NCI-H82 (cell line): ENCODE measurements around the gene TMEM151B.
A peak's percentile ranks its signal among the peaks of the same experiment; 100 is the strongest.
"Not testable (repeated sequence)": the region's sequence is repeated elsewhere in the genome, so short reads cannot be mapped to it uniquely, and the experiment has no call there.

ENCODE experiments used
- DNase-seq: peaks from one replicate; lab custom pipeline; 2025; lab: John Stamatoyannopoulos, UW

The TMEM151B gene

DNA sequence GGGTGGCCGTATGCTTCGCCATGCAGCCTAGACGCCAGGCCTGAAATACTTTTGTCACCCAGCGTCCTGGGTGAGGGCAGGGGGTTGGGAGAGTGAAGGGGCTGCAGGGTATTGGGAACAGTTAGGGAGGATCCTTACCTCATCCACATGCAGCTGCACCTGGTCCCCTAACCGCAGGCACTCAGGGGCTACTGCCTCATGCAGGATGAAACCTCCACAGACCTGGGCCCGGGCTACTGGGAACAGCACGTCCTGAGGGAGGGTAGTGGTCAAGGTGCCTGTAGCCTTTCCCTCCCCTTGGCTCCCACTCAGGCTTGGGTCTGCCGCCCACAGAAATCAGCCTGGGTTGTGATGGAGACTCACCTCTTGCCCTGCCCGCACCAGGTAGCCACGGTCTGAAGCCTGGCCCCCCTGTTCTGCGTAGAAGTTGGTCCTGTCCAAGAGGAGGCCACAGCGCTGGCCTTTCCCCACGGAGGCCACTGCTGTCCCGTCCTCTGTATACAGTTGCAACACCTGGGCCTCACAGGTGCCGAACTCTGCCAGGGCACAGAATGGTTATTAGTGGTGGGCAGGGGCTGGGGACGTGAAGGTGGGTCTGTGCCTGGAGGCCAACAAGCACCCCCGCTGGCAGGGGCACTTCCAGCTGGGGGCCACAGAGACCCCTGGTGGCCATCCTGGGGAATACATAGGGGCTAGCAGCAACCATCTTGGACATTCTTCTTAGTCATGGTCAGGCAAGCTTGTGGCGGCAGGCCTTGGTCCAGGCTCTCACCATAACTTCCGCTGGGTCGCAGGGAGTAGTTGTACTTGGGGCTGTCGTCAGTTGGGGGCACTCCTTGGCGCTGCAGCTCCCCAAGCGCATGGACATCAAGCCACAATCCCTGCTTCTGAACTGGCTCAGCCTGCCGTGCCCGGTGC lies 34.3 kb downstream of the TMEM151B start:
- DNase-seq = peak; percentile 71

DNA sequence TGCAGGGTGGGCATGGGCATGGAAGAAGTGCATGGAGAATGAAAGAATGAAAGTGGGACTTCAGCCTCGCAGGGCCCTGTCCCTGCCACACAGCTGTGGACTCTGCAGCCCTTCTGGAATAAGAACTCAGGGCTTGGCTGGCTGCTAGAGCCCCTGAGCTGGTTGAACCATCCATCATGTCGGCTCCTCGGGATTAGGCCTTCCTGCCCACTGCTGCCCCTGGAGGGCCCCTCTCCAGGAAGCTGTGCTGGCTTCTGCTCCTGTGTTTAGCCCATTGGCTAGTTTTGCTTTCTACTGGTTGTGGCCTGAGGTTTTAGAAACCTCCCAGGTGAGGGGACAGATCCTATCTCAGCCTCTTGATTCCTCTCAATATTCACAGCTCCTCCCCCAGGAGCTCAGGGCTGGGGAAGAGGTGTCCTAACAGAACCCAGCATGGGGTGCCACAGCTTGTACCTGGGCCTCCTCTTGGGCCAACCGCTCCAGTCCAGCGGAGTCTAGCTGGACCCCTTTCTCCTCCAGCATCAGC lies 35.0 kb downstream of the TMEM151B start:
- peak; percentile 64 for DNase-seq

DNA sequence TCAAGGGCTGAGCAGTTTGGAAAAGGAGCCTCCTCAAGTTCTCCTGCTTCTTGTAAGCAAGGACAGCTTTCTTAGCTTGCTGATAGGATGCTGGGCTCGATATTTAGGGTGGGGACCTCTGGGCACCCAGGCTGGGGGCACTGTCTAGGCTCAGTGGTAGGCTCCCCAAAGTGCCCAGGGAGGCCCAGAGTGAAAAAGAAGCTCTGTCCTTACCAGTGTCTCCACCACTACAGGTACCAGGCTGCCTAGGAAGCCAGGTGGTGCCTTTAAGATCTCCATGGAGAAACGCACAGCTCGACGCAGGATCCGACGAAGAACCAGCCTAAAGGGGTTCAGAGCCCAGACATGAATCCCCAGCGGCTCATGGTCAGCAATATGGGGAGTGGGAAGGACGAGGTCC lies 36.5 kb downstream of the TMEM151B start:
- DNase-seq = no peak

DNA sequence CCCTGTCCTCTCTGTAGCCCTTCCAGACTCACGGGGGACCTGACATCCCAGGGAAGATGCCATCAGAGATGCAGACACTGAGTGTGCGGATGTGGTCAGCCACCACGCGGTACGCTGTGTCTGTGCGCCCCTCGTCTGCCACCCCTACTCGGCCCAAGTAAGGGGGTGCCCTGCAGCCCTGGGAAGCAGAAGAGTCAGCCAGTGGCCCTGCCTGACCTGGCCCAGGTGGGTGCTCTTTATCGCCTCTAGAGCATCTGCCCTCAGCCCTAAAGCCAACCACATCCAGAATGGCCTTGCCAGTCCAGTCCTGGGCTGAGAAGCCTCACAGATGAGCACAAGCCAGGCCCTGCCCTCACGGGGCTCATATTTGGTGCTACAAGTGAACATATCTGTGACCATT lies 37.0 kb downstream of the TMEM151B start:
- DNase-seq = no peak

DNA sequence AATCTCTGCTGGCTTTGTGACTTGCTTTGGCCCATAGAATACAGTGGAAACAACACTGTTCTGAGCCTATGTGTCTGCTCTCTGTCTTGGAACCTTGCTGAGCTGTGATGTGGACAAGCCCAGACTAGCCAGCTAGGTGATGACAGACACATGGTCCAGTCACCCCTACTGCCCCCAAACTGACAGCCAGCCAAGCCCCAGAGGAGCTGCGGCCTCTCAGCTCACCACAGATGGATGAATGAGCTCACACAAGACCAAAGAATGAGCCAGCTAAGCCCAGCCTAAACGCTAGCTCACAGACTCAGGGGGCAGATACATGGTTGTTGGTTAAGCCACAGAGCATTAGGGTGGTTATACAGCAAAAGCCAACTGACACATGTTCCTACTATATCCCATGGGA lies 38.8 kb downstream of the TMEM151B start:
- DNase-seq = no peak

DNA sequence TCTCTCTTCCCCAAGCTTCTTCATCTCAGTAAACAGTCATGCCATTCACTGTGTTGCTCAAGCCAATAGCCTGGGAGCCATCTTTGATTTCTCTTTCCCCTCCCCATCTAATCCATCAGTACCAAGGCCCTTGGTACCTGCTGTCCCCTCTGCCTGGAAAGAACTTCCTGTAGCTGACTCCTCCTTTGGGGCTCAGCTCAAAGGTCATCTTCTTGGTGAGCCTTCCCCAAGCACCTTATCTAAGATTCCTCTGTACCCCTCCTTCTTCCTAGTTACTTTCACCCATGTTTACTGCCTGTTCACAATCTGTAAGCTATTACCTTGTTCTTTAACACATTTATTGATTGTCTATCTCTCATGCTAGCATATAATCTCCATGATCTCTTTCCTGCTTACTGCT lies 39.4 kb downstream of the TMEM151B start:
- no peak for DNase-seq

DNA sequence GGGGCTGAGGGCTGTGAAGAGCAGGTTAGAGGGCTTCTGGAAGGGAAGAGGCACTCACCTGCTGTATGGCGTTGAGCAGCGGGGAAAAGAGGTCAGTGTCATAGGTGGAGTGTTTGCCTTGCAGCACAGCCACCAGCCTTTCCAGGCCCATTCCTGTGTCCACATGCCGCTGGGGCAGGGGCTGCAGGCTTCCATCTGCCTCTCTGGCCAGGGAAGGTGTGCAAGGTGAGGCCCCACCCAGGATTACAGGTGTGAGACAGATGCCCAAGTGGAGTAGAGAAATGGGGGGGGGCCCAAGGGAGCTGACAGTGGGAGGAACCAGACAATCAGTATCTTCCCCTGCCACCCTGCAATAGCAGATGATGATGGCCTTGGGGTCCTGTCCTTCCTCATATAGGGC lies 40.0 kb downstream of the TMEM151B start:
- DNase-seq = no peak

DNA sequence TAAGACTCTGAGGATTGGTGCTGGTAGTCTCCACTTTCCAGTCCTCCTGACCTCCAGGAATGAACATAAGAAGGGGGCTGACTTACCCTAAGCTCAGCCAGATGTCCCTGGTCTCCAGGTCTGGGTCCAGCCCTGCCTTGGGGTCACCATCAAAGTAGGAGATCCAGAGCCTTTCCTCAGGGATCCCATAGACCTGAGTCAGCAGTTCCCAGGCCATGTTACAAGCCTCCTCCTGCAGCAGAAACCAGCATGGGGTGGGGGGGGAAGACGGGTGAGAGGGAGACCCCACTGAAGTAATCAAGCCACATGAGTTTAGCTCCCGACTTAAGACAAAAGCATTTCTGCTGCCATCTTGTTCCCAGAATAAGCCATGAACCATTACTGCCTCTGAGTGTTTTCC lies 41.1 kb downstream of the TMEM151B start:
- no peak for DNase-seq

DNA sequence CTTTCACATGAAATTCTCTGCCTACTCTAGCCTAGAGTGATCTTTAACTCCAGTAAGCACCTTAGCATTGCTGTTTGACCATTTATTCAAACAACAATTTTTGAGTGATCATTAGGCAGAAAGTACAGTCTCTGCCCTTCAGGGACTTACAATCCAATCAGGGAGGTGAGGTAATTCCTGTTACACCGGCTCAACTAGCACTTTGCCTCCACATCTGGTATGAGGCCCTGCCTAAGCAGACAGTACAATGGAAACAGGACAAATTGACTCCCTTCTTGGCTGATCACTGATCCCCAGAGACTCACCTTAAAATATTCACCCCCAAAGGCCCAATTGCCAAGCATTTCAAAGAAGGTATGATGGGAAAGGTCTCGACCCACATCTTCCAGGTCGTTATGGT lies 41.5 kb downstream of the TMEM151B start:
- no peak for DNase-seq

DNA sequence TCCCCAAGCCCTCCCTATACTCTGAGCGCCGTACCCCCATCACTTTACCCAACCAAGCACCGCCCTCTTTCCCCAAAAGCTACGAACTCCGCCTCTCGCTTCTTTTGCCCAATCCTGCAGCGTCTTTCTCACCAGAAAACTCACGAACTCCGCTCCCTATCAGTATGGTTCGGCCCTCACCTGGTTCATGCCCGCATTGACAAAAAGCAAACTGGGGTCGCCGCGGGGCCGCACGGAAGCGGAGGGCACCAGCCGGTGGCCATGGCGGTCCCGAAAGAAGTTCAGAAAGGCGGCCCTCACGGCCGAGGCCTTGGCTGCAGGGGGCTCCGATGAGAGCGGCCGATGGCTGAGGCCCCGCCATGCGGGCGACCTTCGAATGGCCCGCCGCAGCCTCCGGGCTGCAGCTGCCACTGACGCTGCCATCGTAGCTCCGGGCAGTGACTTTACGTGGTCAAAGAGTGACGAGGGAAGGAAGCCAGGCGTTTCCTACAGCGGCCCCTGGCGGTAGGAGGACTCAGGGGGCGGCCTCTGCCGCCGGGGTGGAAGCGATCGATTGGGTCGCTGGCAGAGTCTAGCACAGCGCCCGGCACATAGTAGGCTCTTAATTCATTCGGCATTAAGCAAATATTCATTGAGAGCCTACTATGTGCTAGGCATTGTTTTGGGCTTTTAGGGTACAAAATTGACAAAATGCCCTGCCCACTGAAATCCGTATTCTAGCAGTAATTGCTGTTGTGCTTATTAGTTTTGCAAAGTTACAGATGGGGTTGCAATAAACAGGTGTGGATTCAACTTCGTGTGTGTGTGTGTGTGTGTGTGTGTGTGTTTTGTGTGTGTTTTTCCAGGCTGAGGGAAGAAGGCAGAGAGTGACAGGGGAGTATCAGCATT lies 42.9 kb downstream of the TMEM151B start, which contains the start of gene AARS2:
Gene AARS2, minus strand, starts transcription at position 447 of the 888 bp plus-strand sequence. Its CDS starts 24 bp downstream, at position 423.
- peak; percentile 95 for DNase-seq

DNA sequence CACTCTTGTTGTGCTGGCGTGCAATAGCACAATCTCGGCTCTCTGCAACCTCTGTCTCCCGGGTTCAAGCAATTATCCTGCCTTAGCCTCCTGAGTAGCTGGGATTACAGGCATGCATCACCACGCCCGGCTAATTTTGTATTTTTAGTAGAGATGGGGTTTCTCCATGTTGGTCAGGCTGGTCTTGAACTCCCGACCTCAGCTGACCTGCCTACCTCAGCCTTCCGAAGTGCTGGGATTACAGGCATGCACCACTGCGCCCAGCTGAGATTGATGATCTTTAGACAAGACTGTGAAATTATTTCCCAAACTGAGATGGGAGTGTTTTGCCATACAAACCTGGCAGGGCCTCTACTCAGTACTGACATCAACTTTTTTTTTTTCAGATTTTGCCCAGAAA lies 44.4 kb downstream of the TMEM151B start:
- DNase-seq = not testable (repeated sequence)

DNA sequence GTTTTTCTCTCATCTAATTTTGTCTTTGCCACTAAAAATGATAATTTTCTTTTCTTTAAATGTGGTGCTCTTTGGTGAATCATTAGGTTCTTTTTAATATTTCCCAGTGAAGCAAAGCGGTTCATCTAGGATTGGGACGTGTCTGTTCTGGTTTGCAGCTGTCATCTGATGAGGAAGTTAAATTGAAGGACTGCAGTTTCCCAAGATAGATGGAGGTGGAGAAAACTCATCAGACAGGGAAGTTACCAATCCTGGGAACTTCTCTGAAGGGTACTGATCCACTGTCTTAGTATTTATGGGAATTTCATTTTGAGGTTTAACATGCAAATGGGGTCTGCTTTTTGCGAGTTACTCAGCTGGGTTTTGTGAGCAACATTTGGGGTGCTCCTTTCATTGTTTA lies 45.3 kb downstream of the TMEM151B start:
- DNase-seq = no peak

DNA sequence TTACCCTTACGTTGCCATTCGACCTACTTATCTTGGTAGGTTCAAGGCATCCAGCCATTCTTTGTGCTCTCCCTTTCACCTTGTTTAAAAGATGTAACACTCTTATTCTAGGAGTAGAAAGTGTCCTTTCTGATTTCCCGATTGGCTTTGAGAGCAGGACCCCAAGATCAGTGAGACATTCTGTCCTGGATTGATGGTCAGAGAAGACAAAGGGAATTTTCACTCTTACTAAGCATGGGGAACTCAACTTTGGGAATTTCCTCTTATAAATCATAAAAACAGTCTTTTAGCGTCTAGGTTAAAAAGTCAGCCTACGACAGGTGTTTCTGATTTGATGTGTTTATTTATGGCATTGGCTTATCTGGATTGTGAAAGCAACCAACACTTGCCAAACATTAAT lies 45.7 kb downstream of the TMEM151B start:
- no peak for DNase-seq

DNA sequence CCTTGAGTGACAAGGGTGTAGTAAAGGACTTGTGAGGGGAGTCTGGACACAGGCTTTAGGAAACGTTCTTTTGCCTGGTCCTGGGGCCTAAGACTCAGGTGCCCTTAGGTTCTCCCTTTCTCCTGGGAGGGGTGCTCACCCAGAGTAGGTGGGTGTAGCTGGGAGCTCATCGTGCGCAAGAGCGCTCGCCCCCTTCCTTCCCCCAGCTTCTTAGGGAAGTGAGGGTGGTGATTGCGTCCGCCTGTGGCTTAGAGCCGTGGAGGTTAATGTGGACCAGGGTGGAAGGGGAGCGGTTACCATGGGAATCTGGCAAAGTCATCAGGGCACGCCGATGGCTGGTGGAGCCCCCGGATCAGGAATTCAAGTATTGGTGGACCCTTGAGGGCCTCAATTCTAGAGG lies 46.2 kb downstream of the TMEM151B start:
- DNase-seq = no peak

DNA sequence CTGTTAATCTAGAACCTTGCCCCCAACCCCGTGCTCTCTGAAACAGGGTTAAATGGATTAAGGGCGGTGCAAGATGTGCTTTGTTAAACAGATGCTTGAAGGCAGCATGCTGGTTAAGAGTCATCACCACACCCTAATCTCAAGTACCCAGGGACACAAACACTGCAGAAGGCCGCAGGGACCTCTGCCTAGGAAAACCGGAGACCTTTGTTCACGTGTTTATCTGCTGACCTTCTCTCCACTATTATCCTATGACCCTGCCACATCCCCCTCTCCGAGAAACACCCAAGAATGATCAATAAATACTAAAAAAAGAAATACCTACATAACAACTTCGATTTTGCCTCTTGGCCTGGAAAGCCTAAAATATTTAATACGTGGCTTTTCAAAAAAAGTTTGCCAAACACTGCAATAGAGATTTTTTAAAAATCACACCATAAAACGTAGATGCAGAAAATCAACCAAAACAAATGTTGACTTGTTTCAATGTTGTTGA lies 46.9 kb downstream of the TMEM151B start:
- DNase-seq = peak; percentile 88

DNA sequence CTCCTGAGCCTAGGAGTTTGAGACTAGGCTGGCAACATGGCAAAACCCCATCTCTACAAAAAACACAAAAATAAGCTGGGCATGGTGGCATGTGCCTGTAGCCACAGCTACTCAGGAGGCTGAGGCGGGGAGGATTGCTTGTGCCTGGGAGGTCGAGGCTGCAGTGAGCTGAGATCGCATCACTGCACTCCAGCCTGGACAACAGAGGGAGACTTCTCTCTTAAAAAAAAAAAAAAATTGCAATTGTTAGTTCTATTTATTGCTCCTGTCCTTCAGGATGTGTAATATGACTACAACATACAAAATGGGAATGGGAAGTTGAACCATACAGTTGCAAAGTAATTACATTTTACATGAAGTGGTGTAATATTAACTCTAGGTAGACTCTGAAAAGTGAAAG lies 51.0 kb downstream of the TMEM151B start:
- DNase-seq = no peak

DNA sequence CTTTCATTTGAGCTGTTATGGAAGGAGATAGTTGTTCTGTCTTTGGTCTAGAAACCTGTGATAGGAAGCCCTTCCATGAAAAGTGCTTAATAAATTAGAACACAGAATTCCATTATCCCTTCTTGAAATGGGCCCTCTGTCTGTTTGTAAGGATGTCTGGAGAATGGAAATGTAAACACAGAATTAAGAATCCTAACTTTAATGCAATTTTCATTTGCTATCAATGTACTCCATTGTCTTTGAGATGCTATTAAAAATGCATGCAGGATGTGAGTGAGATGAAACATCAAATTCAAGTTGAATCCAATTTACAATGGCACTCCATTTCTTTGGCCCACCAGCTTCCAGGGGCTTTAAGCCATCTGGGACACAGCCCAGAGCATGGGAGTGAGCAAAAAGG lies 56.8 kb downstream of the TMEM151B start:
- peak; percentile 67 for DNase-seq

DNA sequence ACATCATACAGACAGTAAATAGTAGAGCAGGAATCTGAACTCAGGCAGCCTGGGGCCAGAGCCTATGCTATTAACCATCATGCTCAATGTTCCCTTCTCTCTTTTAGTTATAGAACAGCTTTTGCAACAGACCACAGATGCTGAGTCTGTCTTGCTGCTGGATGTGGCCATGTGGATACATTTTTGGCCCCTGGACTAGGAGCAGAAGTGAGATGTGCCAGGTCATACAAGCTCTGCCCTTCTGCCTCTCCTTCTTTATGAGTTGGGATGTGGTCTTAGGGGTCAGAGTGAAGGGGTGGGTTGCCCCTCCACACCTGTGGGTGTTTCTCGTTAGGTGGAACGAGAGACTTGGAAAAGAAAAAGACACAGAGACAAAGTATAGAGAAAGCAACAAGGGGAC lies 57.5 kb downstream of the TMEM151B start:
- DNase-seq = peak; percentile 49

DNA sequence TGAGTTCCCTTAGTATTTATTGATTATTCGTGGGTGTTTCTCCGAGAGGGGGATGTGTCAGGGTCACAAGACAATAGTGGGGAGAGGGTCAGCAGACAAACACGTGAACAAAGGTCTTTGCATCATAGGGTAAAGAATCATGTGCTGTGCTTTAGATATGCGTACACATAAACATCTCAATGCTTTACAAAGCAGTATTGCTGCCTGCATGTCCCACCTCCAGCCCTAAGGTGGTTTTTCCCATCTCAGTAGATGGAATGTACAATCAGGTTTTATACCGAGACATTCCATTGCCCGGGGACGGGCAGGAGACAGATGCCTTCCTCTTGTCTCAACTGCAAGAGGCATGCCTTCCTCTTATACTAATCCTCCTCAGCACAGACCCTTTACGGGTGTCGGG lies 58.0 kb downstream of the TMEM151B start:
- DNase-seq = peak; percentile 27

DNA sequence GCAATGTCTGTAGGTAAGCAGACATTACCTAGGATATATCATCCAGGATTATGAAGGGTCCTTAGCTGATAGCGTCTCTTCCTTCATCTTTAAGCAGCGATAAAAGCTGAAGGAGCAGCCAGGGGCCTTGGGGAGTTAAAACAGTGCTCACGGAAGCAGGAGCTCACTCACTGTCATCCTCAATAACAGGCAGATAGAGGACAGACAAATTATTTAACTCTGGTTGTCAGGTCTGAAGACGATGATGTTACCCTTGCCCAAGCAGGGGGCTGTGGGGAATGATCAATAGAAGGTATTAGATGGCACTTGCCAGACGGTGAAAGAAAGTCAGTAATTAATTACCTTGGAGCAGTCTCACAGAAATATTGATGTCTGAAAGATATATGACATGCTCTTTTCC lies 59.6 kb downstream of the TMEM151B start:
- DNase-seq = no peak

DNA sequence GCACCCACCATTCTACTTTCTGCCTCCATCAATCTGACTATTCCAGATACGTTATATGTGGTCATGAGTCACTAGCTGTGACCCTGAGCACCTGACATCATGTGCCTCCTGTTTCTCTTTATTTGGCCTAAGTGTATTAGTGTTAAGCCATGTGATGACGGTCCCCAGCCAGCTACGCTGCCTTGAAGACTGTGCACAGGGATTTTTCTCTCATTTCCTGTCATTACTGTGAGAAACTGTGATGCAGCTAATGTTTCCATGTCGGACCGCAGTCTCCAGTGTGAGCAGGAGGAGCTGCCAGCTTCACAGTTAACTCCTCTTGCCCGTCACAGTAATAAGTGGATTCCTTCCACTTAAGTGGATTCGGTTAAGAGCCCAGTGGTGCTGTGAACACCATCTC lies 62.3 kb downstream of the TMEM151B start:
- peak; percentile 95 for DNase-seq

DNA sequence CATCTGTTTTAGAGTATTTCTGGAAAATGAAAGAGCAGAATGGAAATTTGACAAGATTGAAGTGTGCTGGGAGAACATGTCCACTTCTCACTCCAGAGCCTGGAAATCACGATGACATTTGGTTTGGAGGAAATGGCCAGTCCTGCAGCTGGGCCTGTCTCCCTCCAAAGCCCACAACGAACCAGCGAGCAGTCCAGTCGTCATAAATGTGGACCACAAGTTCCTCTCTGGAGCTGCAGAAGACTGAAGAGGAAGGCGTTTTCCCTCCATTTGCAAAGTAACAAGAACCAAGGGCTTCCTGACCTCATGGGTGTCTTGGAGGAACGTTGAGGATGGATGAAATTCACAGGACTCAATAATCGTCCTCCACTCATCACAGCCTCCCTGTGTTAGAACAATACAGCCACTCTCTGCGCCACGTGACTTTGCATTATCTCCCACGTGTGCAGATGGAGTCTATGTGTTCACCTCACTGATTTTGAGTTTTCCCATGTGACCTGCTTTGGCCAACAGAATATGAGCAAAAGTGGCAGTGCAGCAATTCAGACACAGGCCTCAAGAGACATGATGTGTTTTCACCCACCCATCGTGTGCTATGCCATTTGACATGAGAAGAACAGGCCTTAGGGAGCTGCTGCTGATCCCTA lies 63.1 kb downstream of the TMEM151B start:
- peak; percentile 67 for DNase-seq
